HG03060 (cell line): ENCODE results near the gene ITM2B.

Source experiments
- ATAC-seq: cut with Tn5 transposase; IDR thresholded peaks from one replicate; pipeline ENCODE4 v1.9.1; 2021; ENCODE audit warnings: low read depth, moderate number of reproducible peaks; ENCODE audit not compliant: unreplicated experiment

The ITM2B gene

DNA sequence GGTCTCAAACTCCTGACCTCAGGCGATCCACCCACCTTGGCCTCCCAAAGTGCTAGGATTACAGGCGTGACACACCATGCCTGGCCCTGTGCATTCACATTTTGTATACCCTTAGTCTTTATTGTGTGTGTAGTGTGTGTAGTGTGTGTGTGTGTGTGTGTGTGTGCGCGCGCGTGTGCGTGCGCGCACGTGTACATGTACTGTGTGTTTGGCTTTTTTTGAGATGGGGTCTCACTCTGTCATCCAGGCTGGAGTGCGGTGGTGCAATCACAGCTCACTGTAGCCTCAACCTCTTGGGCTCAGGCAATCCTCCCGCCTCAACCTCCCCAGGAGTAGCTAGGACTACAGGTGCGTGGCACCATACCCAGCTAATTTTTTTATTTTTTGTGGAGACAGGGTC, 22.1 kb downstream of the ITM2B start:
- ATAC-seq: no peak

DNA sequence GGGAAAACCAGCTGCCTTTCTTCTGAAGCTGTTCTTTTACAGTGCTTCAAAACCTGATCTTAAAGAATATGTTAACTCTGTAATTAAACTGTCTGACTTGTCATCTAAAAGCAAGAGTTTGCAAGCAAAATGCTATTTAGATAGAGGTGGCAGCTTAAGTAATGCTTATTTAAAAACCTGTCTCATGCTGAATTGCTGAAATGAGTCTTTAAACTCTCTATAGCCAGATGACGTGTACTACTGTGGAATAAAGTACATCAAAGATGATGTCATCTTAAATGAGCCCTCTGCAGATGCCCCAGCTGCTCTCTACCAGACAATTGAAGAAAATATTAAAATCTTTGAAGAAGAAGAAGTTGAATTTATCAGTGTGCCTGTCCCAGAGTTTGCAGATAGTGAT, 22.9 kb downstream of the ITM2B start:
- ATAC-seq: no peak

DNA sequence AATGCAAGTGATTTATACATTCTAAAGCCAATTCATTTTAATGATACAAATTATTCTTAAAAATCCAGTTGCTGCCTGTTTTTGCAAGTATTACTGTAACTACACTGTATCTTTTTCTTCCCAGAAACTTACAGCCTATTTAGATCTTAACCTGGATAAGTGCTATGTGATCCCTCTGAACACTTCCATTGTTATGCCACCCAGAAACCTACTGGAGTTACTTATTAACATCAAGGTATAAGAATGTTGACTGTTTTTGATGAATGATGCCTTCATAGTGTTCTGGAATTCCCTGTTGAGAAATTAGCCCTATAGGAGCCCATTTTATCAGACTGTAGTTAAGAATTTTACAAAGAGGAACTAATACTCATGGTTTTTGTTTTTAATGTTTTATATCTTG, 25.0 kb downstream of the ITM2B start:
- no peak for ATAC-seq

DNA sequence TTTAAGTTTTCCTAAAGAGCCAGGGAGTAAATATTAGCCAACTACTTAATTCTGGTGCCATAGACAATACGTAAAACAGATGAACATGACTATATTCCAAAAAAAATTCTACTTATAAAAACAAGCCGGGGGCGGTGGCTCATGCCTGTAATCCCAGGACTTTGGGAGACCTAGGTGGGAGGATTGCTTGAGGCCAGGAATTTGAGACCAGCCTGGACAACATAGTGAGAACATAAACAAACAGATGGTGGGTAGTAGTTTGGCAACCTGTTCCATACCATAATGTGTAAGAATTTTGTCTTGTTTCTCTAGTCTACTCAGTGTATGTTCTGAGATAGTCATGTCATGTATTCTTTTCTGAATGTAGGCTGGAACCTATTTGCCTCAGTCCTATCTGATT, 25.4 kb downstream of the ITM2B start:
- ATAC-seq: no peak

DNA sequence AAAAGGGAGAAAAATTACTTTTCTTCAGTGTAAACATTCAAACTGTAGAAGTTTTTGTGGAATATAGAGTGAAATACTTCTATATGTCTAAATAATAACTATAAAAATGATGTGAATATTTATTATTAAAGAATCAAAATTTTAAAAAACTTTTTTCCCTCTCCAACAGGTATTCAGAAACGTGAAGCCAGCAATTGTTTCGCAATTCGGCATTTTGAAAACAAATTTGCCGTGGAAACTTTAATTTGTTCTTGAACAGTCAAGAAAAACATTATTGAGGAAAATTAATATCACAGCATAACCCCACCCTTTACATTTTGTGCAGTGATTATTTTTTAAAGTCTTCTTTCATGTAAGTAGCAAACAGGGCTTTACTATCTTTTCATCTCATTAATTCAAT, 28.0 kb downstream of the ITM2B start:
- no peak for ATAC-seq

DNA sequence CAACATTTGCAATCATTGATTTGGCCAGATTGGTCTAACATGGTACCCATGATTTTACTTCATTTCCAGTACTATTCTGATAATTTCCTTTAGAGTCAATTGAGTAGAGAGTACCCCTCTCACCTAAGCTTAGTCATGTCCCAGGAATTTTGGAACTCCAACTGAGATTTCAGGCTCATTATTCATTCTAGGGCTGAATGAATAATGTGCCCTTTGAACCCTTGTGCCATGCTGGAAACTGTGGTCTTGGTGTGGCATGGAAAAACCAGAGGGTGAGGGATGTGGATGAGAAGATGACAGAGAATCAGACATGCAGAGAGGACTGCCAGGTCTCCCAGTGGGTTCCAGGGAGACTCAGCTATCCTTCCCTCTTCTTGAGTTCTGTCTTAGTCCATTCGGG, 30.2 kb downstream of the ITM2B start:
- ATAC-seq: no peak

DNA sequence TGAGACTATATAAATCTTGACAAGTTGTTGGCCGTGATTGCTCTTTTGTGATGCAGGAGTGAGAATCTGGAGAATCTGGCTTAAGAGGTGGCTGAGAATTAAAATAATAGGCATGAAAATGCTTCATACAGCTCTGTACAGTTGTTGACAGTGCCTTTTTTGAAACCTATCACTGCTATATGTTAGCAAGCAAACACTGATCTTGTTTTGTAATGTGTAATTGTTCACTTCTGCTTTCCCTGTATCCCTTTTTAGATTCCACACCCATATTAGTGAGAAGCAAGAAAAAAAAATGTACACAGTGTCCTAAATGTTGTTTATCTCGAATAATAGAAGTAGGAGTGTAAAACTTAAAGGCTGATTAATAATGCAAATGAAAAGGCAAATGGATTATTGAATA, 31.1 kb downstream of the ITM2B start:
- no peak for ATAC-seq

DNA sequence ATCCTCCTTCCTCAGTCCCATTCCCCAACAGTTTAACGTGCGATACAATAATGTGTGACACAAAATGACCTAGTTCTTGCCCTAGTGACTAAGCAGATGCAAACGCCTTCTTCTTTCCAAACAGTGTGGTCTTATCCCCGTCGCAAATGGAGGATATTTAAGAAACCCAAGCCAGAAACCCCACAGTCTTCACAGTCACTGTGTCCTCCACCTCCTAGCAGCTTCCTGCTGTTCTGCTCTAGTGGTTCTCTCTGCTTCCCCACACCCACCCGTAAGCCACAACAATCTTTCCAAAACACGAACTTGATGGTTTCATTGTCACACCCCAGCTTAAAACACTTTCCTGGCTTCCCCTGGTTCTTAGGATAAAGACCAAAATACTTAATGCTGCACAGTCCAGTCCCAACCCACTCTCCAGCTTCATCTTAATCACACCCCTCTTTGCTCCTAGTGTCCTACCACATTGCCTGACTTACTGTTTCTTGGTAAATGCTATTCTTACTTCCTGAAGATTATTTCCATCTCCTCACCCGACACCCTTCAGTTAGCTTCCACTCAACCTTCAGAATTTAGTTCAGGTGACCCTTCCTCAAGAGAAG, 32.3 kb downstream of the ITM2B start:
- no peak for ATAC-seq

DNA sequence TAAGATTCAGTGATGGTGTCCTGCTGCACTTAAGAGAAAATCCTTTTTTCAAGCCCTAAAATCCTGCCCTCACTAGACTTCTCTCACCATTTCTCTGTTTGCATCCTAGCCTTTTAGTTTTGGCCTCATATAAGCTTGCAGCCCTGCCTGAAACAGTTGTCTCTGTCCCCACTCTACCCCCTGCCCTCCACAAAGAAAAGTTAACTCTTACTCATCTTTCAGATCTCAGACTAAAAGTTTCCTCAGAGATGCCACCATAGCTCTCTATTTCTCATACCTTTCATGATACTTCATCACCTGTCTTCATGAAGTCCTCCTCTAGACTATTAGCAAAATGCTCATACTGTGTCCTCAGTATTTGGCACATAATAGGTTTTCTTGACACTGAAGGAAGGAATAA, 33.1 kb downstream of the ITM2B start:
- no peak for ATAC-seq

DNA sequence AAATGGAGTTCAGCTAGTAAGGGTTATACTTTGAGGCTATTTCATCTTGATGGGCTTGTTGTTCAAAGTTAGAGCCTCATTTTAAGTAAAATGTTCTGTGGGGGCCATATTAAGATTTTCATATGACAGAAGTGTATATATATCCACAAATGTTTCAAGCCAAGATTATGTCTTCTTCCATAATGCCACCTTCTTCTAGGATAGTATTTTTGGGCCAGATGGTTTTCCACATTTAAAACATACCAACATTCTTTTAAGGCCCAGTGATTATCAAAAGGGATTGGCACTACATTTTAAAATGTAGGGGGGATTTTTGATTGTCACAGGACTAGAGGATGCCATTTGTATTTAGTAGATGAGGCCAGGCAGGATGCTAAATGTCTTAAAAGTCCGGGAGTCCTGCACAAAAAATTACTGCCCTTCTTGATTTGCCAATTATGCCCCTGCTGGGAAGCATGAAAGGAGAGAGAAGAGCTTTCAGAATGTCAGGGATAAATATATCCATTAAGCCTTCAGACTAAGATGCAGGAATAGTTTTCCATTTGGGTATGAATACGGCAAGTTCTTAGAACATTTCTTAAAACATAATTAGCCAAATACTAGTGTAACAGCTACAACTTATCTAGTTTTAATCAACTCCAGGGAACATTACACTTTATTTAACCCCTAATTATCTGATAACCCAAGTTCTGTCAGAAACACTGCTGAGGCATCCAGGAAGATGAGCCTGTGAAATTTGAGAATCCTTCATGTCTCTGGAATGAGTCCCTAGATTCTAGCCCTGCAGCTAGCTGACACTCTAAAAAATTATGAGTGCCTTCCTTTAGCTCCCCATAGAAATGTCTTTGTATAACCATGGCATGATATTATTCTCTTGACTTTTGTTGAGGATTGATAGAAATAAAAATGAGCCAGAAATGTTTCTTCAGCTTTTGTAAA, 34.0 kb downstream of the ITM2B start:
- ATAC-seq: no peak

DNA sequence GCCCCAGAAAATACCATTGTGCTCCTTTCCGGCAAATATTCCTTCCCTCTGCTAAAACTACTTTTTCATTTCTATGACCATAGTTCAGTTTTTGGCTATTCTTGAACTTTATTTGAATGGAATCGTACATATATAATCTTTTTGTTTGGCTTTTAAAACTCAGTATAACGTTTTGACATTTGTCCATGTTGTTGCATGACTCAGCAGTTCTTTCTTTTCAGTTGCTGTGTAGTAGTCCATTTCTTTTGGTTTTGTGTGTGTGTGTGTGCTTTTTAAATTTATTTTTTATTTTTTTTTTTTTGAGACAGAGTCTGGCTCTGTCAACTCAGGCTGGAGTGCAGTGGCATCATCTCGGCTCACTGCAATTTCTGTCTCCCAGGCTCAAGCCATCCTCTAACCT, 35.0 kb downstream of the ITM2B start:
- ATAC-seq: no peak

DNA sequence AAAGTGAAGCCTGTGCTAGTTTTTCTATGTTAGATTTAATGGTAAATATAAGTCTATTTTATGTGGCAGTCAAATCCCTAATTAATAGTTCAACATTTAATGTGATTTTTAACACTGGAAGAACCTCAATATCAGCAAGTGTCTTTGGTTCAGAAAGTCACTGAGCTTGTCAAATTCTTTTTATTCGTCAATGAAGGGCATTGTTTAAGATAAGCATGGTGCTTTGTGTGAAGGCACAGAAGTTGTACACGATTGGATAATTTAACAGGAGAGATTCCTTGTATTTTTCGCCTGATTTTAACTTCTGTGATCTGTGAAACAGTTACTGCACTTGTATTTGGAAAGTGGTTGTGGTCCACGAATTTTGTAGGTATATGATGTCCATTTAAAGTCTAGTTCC, 40.3 kb downstream of the ITM2B start:
- no peak for ATAC-seq

DNA sequence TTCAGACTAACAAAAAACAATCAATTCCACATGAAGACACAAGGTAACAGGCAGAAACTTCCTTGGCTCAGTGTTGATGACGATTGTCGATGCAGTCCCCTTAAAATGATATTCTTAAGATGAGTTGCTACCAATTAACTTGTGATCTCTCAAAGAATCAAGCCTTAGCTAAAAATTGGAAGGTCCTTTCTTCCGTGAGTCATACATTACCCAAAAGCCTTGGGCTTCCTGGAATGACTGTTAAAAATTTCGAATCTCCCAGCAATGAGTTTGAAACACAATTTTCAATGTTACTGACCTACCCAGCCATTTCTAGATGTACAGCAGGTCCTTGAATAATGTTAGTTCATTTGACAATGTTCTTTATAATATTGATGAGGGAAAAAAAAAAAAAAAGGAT, 42.5 kb downstream of the ITM2B start:
- ATAC-seq: no peak

DNA sequence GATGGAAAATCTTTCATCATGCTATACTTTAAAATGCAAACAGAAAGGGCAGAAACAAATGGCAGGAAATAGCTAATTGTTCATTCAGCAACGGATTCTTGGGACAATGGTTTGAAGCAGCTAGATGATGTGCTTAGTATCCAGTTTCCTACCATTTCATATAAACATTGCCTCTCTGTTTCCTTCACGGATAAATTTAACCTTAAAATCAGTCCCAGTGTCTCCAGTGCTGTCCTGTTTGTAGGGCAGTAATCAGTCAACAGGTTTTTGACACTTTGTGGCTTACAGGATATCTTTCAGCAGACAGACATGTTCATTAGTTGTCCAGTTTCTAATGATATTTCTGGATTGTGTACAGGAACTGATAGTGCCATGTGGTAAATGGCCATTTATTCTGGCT, 45.8 kb downstream of the ITM2B start:
- no peak for ATAC-seq

DNA sequence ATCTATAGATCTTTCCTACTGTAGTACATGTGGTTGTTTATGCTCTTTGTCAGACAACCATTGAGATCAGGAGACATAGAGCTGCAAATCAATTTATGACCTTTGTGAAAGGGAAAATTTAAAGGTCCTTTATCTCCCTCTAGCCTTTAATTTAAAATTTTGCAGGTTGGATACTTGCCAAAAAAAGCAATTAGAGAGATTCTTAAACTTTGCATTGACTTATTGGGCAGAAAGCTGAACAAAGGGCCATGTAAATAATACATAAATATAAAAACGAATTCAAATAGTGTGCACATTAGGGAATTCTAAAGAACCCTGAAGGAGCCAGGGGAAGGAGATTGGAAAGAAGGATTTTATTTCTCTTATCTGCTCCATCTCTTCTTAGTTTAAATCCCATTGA, 48.5 kb downstream of the ITM2B start:
- no peak for ATAC-seq

DNA sequence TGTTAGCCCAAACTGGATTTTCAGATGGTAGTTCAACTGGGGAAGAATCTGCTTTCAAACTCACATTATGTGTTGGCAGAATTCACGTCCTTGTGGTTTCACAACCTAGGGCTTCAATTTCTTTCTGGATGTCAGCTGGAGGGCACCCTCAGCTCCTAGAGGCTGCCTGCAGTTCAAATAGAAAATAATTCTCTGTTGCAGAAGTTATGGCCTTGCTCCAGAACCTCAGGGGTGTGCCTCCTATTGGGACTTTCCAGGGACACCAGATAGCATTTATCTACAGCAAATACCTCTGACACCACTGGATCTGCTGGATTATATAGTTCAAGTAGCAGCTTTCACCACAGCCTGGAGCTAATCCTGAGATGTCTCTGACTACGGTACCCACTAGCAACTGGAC, 58.7 kb downstream of the ITM2B start:
- ATAC-seq: no peak

DNA sequence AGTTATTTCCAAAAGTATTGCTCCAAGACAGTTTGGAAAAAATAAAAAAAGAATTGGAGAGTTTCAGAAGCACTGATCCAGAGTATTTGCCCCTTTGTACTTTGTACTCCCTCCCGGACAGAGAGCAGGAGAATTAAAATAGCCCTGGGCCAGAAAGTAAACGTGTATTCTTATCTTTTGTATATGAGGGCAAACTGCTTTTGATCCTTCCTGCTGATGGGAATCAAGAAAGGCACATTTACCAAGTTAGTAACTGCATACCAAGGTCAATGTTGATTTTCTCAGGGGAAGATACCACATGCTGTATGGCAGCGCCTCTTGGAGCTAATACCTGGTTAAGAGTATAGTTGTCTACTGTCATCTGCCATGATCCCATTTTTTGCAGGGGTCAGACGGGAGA, 59.6 kb downstream of the ITM2B start:
- no peak for ATAC-seq

DNA sequence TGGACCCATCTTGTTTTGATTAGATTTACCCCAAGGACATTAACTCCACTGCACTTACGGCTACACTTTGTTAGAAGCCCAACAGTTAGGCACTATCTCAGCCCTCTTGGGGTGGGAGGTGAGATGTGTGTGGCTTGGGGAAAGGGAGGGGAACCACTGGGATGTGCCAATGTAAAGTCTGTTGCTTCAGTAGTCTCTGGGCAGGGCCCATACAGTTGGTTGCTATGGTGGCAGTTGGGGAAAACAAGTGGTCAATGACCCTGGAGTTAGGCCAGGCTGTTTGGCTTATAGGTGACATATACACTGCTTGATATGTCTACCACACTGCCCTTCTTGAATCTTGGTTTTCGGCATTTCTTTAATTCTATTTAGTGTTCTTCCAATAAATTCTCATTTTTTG, 61.6 kb downstream of the ITM2B start:
- ATAC-seq: no peak

DNA sequence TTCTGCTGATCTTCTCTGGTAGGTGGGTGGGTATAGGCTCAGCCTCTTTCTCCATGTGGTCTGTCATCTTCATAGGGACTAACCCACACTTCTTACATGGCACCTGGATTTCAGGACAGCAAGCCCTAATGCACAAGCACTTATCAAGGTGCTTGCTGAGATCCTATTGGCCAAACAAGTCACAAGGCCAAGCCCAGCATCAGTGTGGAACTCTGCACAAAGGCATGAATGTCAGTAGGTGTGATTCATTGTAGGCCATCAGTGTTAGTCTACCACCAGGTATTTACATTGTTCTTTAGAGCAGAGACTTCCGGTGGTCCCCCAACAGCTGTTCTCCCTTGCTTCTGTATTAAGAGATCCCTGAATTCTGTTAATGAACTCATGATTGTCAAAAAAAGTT, 62.3 kb downstream of the ITM2B start:
- ATAC-seq: no peak

DNA sequence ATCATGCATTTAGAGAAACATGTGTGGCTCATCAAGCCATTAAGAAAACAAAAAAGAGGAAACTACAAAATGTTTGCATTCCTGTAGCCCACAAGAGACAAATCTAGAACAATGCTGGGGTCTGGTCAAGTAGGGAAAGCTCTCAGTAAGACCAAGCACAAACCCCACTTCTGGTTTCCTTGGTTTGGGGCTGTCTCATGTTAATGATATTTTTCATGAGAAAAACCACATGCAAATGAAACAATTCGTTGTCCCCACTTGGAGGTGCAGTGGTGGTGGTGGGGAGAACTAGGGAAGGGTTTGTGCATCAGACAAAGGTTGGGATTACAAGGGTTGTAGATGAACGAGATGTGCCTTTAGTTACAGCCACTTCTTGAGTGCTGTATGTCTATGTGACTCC, 63.5 kb downstream of the ITM2B start:
- ATAC-seq: no peak

DNA sequence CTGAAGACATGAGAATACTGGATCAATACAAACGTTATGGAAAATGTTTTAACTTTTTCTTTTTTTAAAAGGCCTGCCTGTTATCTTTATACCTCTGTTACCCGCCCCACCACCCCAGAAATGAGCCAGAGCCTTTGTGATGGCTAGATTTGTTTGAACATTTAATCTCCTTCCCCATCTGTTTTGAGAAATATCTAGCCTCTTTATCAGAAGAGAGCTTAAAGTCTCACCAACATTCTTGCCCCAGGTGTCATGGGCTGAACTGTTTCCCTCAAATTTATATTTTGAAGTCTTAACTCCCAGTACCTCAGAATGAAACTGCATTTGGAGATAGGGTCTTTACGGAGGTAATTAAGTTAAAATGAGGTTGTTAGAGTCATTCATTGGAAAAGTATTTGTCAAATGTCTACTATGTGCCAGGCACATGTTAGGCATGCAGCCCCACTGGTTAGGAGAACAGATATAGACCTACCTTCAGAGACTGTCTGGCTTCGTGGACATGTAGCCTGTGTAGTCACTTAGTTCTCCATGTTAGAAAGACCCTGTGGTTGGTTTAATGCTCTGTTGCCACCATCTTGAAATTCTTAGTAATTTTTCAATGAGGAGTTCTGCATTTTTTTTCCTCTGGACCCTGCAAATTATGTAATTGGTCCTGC, 64.3 kb downstream of the ITM2B start:
- no peak for ATAC-seq

DNA sequence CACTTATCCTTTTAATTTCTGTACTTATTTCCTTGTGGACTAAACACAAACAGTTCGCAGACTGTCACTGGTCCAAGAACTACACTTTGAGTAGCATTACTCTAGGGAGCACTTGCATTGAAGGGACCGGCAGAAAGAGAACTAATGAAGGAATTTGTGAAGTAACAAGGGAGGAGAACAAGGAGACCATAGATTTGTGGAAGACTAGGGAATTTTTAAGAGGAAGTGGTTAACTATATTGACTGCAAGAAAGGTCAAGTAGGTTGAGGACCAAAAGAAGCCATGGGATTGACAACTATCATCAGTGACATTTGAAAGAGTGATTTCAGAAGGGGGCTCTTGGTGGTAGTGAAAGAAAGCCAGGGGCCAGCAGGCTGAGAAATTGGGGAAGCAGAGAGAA, 66.6 kb downstream of the ITM2B start:
- no peak for ATAC-seq
